Mesendoderm (in vitro differentiated cells): ENCODE results near the gene HSPA1B.
"Not testable (repeated sequence)": the region's sequence is repeated elsewhere in the genome, so short reads cannot be mapped to it uniquely, and the experiment has no call there.

Experiments used
- DNase-seq: peaks from one replicate; pipeline ENCODE4 v3.0.0; 2013
- H2AK5ac ChIP-seq: 2 replicates; pipeline ENCODE4 v1.6.1; 2013; ENCODE audit warnings: low read length, inconsistent platforms
- H2BK120ac ChIP-seq: 2 replicates; pipeline ENCODE4 v1.6.1; 2013; ENCODE audit warnings: low read depth, mild to moderate bottlenecking, low read length, moderate library complexity, mixed read lengths
- H2BK15ac ChIP-seq: replicated peaks from 2 replicates; pipeline ENCODE4 v1.6.1; 2013; ENCODE audit warnings: low read depth, mild to moderate bottlenecking, moderate library complexity
- H2BK5ac ChIP-seq: 2 replicates; pipeline ENCODE4 v1.6.1; 2013; ENCODE audit warnings: low read length, inconsistent platforms
- H3K18ac ChIP-seq: 2 replicates; pipeline ENCODE4 v1.6.1; 2013; ENCODE audit warnings: mild to moderate bottlenecking, low read length, mixed read lengths
- H3K23ac ChIP-seq: one replicate; pipeline ENCODE4 v1.6.1; 2013; ENCODE audit warnings: low read length
- H3K27ac ChIP-seq: 2 replicates; pipeline ENCODE4 v1.5.1; 2013; ENCODE audit warnings: low read depth, mild to moderate bottlenecking, inconsistent platforms, low read length, moderate library complexity
- H3K27me3 ChIP-seq: 2 replicates; pipeline ENCODE4 v1.6.1; 2013; ENCODE audit warnings: low read length, control low read depth, mild to moderate bottlenecking, inconsistent platforms; ENCODE audit not compliant: insufficient read depth, poor library complexity
- H3K36me3 ChIP-seq: 2 replicates; pipeline ENCODE4 v1.6.1; 2013; ENCODE audit warnings: low read length, inconsistent platforms; ENCODE audit not compliant: control insufficient read depth, insufficient read depth
- H3K4ac ChIP-seq: one replicate; pipeline ENCODE4 v1.6.1; 2013; ENCODE audit warnings: low read depth, mild to moderate bottlenecking, low read length, moderate library complexity
- H3K4me1 ChIP-seq: 2 replicates; pipeline ENCODE4 v1.6.1; 2013; ENCODE audit warnings: low read depth, low read length, inconsistent platforms; ENCODE audit not compliant: control insufficient read depth
- H3K4me2 ChIP-seq: 2 replicates; pipeline ENCODE4 v1.6.1; 2013; ENCODE audit warnings: low read length
- H3K4me3 ChIP-seq: 2 replicates; pipeline ENCODE4 v1.5.1; 2013; ENCODE audit warnings: mild to moderate bottlenecking, low read length
- H3K56ac ChIP-seq: one replicate; pipeline ENCODE4 v1.6.1; 2013; ENCODE audit warnings: low read length
- H3K79me1 ChIP-seq: 2 replicates; pipeline ENCODE4 v1.6.1; 2013; ENCODE audit warnings: low read length, inconsistent platforms
- H3K79me2 ChIP-seq: 2 replicates; pipeline ENCODE4 v1.6.1; 2013; ENCODE audit warnings: mild to moderate bottlenecking, low read length; ENCODE audit not compliant: control insufficient read depth, insufficient read depth
- H3K9ac ChIP-seq: 2 replicates; pipeline ENCODE4 v1.6.1; 2013; ENCODE audit warnings: low read length, inconsistent platforms
- H4K5ac ChIP-seq: one replicate; pipeline ENCODE4 v1.6.1; 2013; ENCODE audit warnings: low read length
- H4K8ac ChIP-seq: one replicate; pipeline ENCODE4 v1.6.1; 2013; ENCODE audit warnings: low read depth, mild to moderate bottlenecking, control low read depth, low read length, moderate library complexity
- WGBS: extraction: QIAGEN DNeasy Blood & Tissue Kit; methylation state at CpG from one replicate; pipeline ENCODE4 v1.1.7; 2013; ENCODE audit warnings: low lambda C conversion rate, missing lambda C conversion rate; ENCODE audit not compliant: insufficient coverage; ENCODE audit errors: extremely low coverage; 5-methylcytosine and 5-hydroxymethylcytosine counted together

Gene HSPA1B

GRCh38 chr6:31861919-31862343, 34.4 kb downstream of the HSPA1B start:
- H4K8ac ChIP-seq: no peak overlapping the region
- H3K4me2 ChIP-seq: peak overlapping the region; percentile 78
- H3K4ac ChIP-seq: no peak overlapping the region
- H2AK5ac ChIP-seq: no peak overlapping the region
- H3K27ac ChIP-seq: no peak overlapping the region
- no peak overlapping the region for H2BK120ac ChIP-seq
- H3K56ac ChIP-seq: peak overlapping the region; percentile 88
- H3K23ac ChIP-seq: no peak overlapping the region
- H4K5ac ChIP-seq: no peak overlapping the region
- H3K27me3 ChIP-seq: no peaks in the 10 kb centered on the region
- H2BK15ac ChIP-seq: no peak overlapping the region
- H3K4me1 ChIP-seq: no peaks in the 10 kb centered on the region
- peak overlapping the region; percentile 79 for H3K4me3 ChIP-seq
- no peak overlapping the region for H3K18ac ChIP-seq
- DNase-seq: no peak
- H3K36me3 ChIP-seq: peaks cover 2% of the 10 kb centered on the region
- WGBS: no CpG with 5 or more reads among the region's 17 CpGs
- H3K79me2 ChIP-seq: no peaks in the 10 kb centered on the region
- no peak overlapping the region for H2BK5ac ChIP-seq
- no peaks in the 10 kb centered on the region for H3K79me1 ChIP-seq
- H3K9ac ChIP-seq: peak overlapping the region; percentile 83

DNA sequence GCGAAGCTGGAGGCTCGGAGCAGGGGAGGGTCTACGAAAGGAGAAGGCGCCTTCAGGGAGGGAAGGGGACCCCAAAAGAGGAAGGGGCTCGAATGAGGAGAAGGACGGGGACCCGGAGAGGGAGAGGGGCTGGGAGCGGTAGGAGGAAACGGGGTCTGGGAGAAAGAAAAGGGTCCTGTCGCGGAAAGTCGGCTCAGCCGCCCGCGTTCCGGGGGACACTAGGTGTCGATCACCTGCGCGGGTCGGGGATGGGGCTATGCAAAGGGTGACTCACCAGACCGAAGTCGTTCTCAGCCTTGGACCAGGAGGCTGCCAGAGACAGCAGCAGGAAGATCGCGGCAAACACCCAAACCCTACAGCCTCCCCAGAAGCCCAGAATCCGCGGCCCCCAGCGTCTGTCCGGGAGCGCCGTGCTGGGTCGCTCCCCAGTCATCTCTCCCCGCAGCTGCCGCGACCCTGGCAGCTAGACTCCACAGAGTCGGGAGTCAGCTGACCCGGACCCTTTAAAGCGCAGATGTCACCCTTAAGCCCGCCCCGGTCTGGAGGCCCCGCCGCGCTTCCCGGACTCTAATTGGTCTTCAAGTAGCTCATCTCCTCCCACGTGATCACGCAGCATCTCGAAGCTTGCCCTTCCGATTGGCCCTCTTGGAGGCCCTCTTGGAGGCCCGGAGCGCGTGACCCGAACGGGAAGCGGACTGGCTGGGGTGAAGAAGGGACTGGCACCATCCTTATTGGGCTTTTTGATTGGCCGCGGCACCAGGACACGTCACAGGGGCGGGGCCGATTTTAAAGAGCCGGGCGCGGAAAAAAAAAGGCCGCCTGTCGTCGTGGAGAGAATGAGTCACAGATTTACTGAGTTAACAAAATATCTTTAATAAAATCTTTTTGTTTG, 35.1 kb downstream of the HSPA1B start, which contains the start of gene NEU1:
TSS of gene NEU1 (minus strand) at position 478 of the 892 bp plus-strand sequence. CDS start at position 433, 45 bp downstream.
- peak within 1 kb of the TSS; percentile 79 for H3K4me3 ChIP-seq
- no peak within 1 kb of the TSS for H2BK5ac ChIP-seq
- no peak within 1 kb of the TSS for H4K8ac ChIP-seq
- H3K36me3 ChIP-seq: peaks cover 2% of the 10 kb centered on the region
- no peaks in the 10 kb centered on the region for H3K79me1 ChIP-seq
- H3K23ac ChIP-seq: no peak within 1 kb of the TSS
- peak within 1 kb of the TSS; percentile 78 for H3K4me2 ChIP-seq
- peak; percentile 100 for DNase-seq
- H2BK15ac ChIP-seq: no peak within 1 kb of the TSS
- no peak within 1 kb of the TSS for H3K4ac ChIP-seq
- no peaks in the 10 kb centered on the region for H3K4me1 ChIP-seq
- no peak within 1 kb of the TSS for H4K5ac ChIP-seq
- H3K56ac ChIP-seq: peak within 1 kb of the TSS; percentile 88
- H3K18ac ChIP-seq: no peak within 1 kb of the TSS
- no peaks in the 10 kb centered on the region for H3K79me2 ChIP-seq
- H3K9ac ChIP-seq: peak within 1 kb of the TSS; percentile 83
- H3K27ac ChIP-seq: peak within 1 kb of the TSS; percentile 68
- no CpG with 5 or more reads among the region's 64 CpGs for WGBS
- no peak within 1 kb of the TSS for H2AK5ac ChIP-seq
- no peak within 1 kb of the TSS for H2BK120ac ChIP-seq
- no peaks in the 10 kb centered on the region for H3K27me3 ChIP-seq

DNA sequence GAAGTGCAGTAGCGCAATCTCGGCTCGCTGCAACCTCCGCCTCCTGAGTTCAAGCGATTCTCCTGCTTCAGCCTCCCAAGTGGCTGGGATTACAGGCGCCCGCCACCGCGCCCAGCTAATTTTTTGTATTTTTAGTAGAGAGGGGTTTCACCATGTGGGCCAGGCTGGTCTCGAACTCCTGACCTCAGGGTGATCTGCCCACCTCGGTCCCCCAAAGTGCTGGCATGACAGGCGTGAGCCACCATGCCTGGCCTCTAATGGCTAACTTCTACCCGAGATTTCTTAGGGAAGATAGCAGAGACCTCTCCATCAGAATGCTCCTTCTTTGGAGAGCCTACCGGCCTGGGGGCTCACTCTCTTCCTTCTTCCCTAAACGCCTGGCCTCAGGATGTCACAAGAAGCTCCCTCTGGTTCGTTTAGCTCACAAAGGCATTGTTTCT, 36.6 kb downstream of the HSPA1B start:
- H3K23ac ChIP-seq, H3K79me1 ChIP-seq, H3K79me2 ChIP-seq, H2BK120ac ChIP-seq, H3K4me3 ChIP-seq, H2AK5ac ChIP-seq, H3K9ac ChIP-seq, H3K27me3 ChIP-seq, H3K36me3 ChIP-seq, H3K18ac ChIP-seq, H3K4me1 ChIP-seq, H4K5ac ChIP-seq, H2BK15ac ChIP-seq, H3K4me2 ChIP-seq, H4K8ac ChIP-seq, H2BK5ac ChIP-seq, H3K56ac ChIP-seq, DNase-seq: not testable (repeated sequence)
- Histone ChIP-seq H3K4ac (peak overlapping the region; percentile 17), H3K27ac (peak overlapping the region; percentile 68)
- WGBS: no CpG with 5 or more reads among the region's 16 CpGs

- no peak overlapping the region for H2BK5ac ChIP-seq
- H3K56ac ChIP-seq: peak overlapping the region; percentile 1
- H3K18ac ChIP-seq: no peak overlapping the region
- no peaks in the 10 kb centered on the region for H3K4me1 ChIP-seq
- H4K8ac ChIP-seq: no peak overlapping the region
- no CpG with 5 or more reads among the region's 8 CpGs for WGBS
- H2BK15ac ChIP-seq: no peak overlapping the region
- H3K79me1 ChIP-seq: no peaks in the 10 kb centered on the region
- no peak for DNase-seq
- no peak overlapping the region for H3K4me3 ChIP-seq
- no peak overlapping the region for H4K5ac ChIP-seq
- H2AK5ac ChIP-seq: no peak overlapping the region
- no peak overlapping the region for H3K4ac ChIP-seq
- H3K9ac ChIP-seq: no peak overlapping the region
- no peak overlapping the region for H3K27ac ChIP-seq
- no peak overlapping the region for H3K4me2 ChIP-seq
- no peak overlapping the region for H3K23ac ChIP-seq
- H3K27me3 ChIP-seq: no peaks in the 10 kb centered on the region
- H3K36me3 ChIP-seq: peaks cover 2% of the 10 kb centered on the region
- H2BK120ac ChIP-seq: no peak overlapping the region
- no peaks in the 10 kb centered on the region for H3K79me2 ChIP-seq
Measured at GRCh38 chr6:31864818-31865204, 37.3 kb downstream of the HSPA1B start.

GRCh38 chr6:31865205-31866118, 37.9 kb downstream of the HSPA1B start:
- Histone ChIP-seq H3K56ac (no peak overlapping the region), H2BK5ac (no peak overlapping the region), H3K23ac (no peak overlapping the region), H3K4ac (no peak overlapping the region), H3K27me3 (no peaks in the 10 kb centered on the region), H3K9ac (no peak overlapping the region), H3K4me2 (no peak overlapping the region), H4K5ac (no peak overlapping the region), H3K4me1 (no peaks in the 10 kb centered on the region), H2BK120ac (no peak overlapping the region), H3K4me3 (no peak overlapping the region), H4K8ac (no peak overlapping the region), H3K27ac (no peak overlapping the region), H3K79me1 (no peaks in the 10 kb centered on the region), H3K79me2 (no peaks in the 10 kb centered on the region), H3K36me3 (no peaks in the 10 kb centered on the region), H2AK5ac (peak overlapping the region; percentile 58), H3K18ac (no peak overlapping the region), H2BK15ac (no peak overlapping the region)
- no CpG with 5 or more reads among the region's 21 CpGs for WGBS
- no peak for DNase-seq
